Dendritic cell treated with granulocyte-macrophage colony-stimulating factor and Interleukin-4, amounts not matched to agents 40 ng/mL and 50 ng/mL, for 4 days (primary cell): Measurements from ENCODE around the gene MACF1.
"Not testable (repeated sequence)": the region's sequence is repeated elsewhere in the genome, so short reads cannot be mapped to it uniquely, and the experiment has no call there.

Experiments used
- H3K27ac Mint-ChIP-seq: one replicate; pipeline ENCODE4 v1.8.0; 2022; ENCODE audit warnings: mild to moderate bottlenecking, mixed read lengths
- H3K27me3 Mint-ChIP-seq: one replicate; pipeline ENCODE4 v1.8.0; 2022; ENCODE audit warnings: mild to moderate bottlenecking, mixed read lengths
- H3K36me3 Mint-ChIP-seq: one replicate; pipeline ENCODE4 v1.8.0; 2022; ENCODE audit warnings: low read depth, mixed read lengths
- H3K4me1 Mint-ChIP-seq: one replicate; pipeline ENCODE4 v1.8.0; 2022; ENCODE audit warnings: low read depth, mixed read lengths
- H3K4me3 Mint-ChIP-seq: one replicate; pipeline ENCODE4 v1.8.0; 2022; ENCODE audit warnings: mild to moderate bottlenecking, moderate library complexity, mixed read lengths
- H3K9me3 Mint-ChIP-seq: one replicate; pipeline ENCODE4 v1.8.0; 2022; ENCODE audit warnings: mixed read lengths
- intact Hi-C: fragments of 100-400 bp; cut with micrococcal nuclease; formaldehyde crosslinking; loops from one replicate; pipeline ENCODE4 v1.15.0; 2022

MACF1 gene

GRCh38 chr1:39425151-39425550 lies 220.7 kb downstream of the MACF1 start:
- H3K9me3 Mint-ChIP-seq = no peaks in the 10 kb centered on the region
- no peaks in the 10 kb centered on the region for H3K4me1 Mint-ChIP-seq
- intact Hi-C loops = no loop called here
- no peak overlapping the region for H3K27ac Mint-ChIP-seq
- H3K27me3 Mint-ChIP-seq = no peaks in the 10 kb centered on the region
- peaks cover 91% of the 10 kb centered on the region for H3K36me3 Mint-ChIP-seq
- no peak overlapping the region for H3K4me3 Mint-ChIP-seq

- no peaks in the 10 kb centered on the region for H3K9me3 Mint-ChIP-seq
- H3K4me1 Mint-ChIP-seq = no peaks in the 10 kb centered on the region
- H3K27ac Mint-ChIP-seq = no peak overlapping the region
- intact Hi-C loops = no loop called here
- H3K27me3 Mint-ChIP-seq = no peaks in the 10 kb centered on the region
- H3K36me3 Mint-ChIP-seq = peaks cover 95% of the 10 kb centered on the region
- no peak overlapping the region for H3K4me3 Mint-ChIP-seq
These were observed 221.1 kb downstream of the MACF1 start for GRCh38 chr1:39425634-39426033.

GRCh38 chr1:39426346-39426745 lies 221.9 kb downstream of the MACF1 start:
- Mint-ChIP-seq H3K36me3 (peaks cover 96% of the 10 kb centered on the region), H3K27ac (no peak overlapping the region), H3K9me3 (no peaks in the 10 kb centered on the region), H3K4me3 (no peak overlapping the region), H3K4me1 (no peaks in the 10 kb centered on the region), H3K27me3 (no peaks in the 10 kb centered on the region)
- intact Hi-C loops = no loop called here

GRCh38 chr1:39427374-39427773 lies 222.9 kb downstream of the MACF1 start:
- intact Hi-C loops = no loop called here
- Mint-ChIP-seq H3K4me3 (no peak overlapping the region), H3K9me3 (no peaks in the 10 kb centered on the region), H3K27me3 (no peaks in the 10 kb centered on the region), H3K36me3 (peaks cover 96% of the 10 kb centered on the region), H3K4me1 (no peaks in the 10 kb centered on the region), H3K27ac (no peak overlapping the region)

- Mint-ChIP-seq H3K4me1 (no peaks in the 10 kb centered on the region), H3K27ac (no peak overlapping the region), H3K36me3 (peaks cover 96% of the 10 kb centered on the region), H3K27me3 (no peaks in the 10 kb centered on the region), H3K9me3 (no peaks in the 10 kb centered on the region), H3K4me3 (no peak overlapping the region)
- intact Hi-C loops = no loop called here
These were observed 223.4 kb downstream of the MACF1 start for GRCh38 chr1:39427912-39428311.

- Mint-ChIP-seq H3K9me3 (no peaks in the 10 kb centered on the region), H3K4me1 (no peaks in the 10 kb centered on the region), H3K4me3 (no peak overlapping the region), H3K36me3 (peaks cover 93% of the 10 kb centered on the region), H3K27ac (no peak overlapping the region), H3K27me3 (no peaks in the 10 kb centered on the region)
- intact Hi-C loops = no loop called here
These were observed 227.4 kb downstream of the MACF1 start for GRCh38 chr1:39431927-39432326.

GRCh38 chr1:39434797-39435395 lies 230.4 kb downstream of the MACF1 start:
- Mint-ChIP-seq H3K4me1 (no peaks in the 10 kb centered on the region), H3K27me3 (no peaks in the 10 kb centered on the region), H3K36me3 (peaks cover 90% of the 10 kb centered on the region), H3K27ac (no peak overlapping the region), H3K4me3 (no peak overlapping the region), H3K9me3 (no peaks in the 10 kb centered on the region)
- intact Hi-C loops = no loop called here

- Mint-ChIP-seq H3K9me3 (no peaks in the 10 kb centered on the region), H3K36me3 (peaks cover 90% of the 10 kb centered on the region), H3K27me3 (no peaks in the 10 kb centered on the region), H3K27ac (no peak overlapping the region), H3K4me1 (no peaks in the 10 kb centered on the region), H3K4me3 (no peak overlapping the region)
- intact Hi-C loops = no loop called here
These were observed 231.1 kb downstream of the MACF1 start for GRCh38 chr1:39435597-39435996.

- Mint-ChIP-seq H3K9me3 (no peaks in the 10 kb centered on the region), H3K27me3 (no peaks in the 10 kb centered on the region), H3K4me3 (no peak overlapping the region), H3K4me1 (no peaks in the 10 kb centered on the region), H3K36me3 (peaks cover 90% of the 10 kb centered on the region), H3K27ac (no peak overlapping the region)
- intact Hi-C loops = no loop called here
These were observed 232.3 kb downstream of the MACF1 start for GRCh38 chr1:39436842-39437241.

- Mint-ChIP-seq H3K27ac (no peak overlapping the region), H3K27me3 (no peaks in the 10 kb centered on the region), H3K4me1 (no peaks in the 10 kb centered on the region), H3K9me3 (no peaks in the 10 kb centered on the region), H3K4me3 (no peak overlapping the region), H3K36me3 (peaks cover 91% of the 10 kb centered on the region)
- intact Hi-C loops = no loop called here
These were observed 233.5 kb downstream of the MACF1 start for GRCh38 chr1:39438042-39438441.

GRCh38 chr1:39440856-39441255 lies 236.4 kb downstream of the MACF1 start:
- no peak overlapping the region for H3K27ac Mint-ChIP-seq
- H3K36me3 Mint-ChIP-seq = peaks cover 96% of the 10 kb centered on the region

GRCh38 chr1:39441797-39442196 lies 237.3 kb downstream of the MACF1 start:
- Mint-ChIP-seq H3K27ac (no peak overlapping the region), H3K27me3 (no peaks in the 10 kb centered on the region), H3K36me3 (peaks cover 96% of the 10 kb centered on the region), H3K4me1 (no peaks in the 10 kb centered on the region), H3K9me3 (no peaks in the 10 kb centered on the region), H3K4me3 (no peak overlapping the region)
- intact Hi-C loops = no loop called here

More at GRCh38 chr1:39440856-39441255, 236.4 kb downstream of the MACF1 start:
- Mint-ChIP-seq H3K27me3 (no peaks in the 10 kb centered on the region), H3K4me1 (no peaks in the 10 kb centered on the region), H3K4me3 (no peak overlapping the region), H3K9me3 (no peaks in the 10 kb centered on the region)
- intact Hi-C loops = no loop called here

- no peaks in the 10 kb centered on the region for H3K27me3 Mint-ChIP-seq
- no peaks in the 10 kb centered on the region for H3K4me1 Mint-ChIP-seq
- peaks cover 100% of the 10 kb centered on the region for H3K36me3 Mint-ChIP-seq
- no peaks in the 10 kb centered on the region for H3K9me3 Mint-ChIP-seq
- no peak overlapping the region for H3K4me3 Mint-ChIP-seq
- intact Hi-C loops = no loop called here
- no peak overlapping the region for H3K27ac Mint-ChIP-seq
These were observed 241.1 kb downstream of the MACF1 start for GRCh38 chr1:39445573-39445972.

GRCh38 chr1:39446986-39447567 lies 242.6 kb downstream of the MACF1 start:
- H3K4me1 Mint-ChIP-seq = no peaks in the 10 kb centered on the region
- intact Hi-C loops = no loop called here
- peaks cover 100% of the 10 kb centered on the region for H3K36me3 Mint-ChIP-seq
- no peaks in the 10 kb centered on the region for H3K27me3 Mint-ChIP-seq
- H3K27ac Mint-ChIP-seq = no peak overlapping the region
- H3K9me3 Mint-ChIP-seq = no peaks in the 10 kb centered on the region
- no peak overlapping the region for H3K4me3 Mint-ChIP-seq

- H3K27ac Mint-ChIP-seq, H3K4me1 Mint-ChIP-seq, intact Hi-C loops, H3K27me3 Mint-ChIP-seq, H3K4me3 Mint-ChIP-seq, H3K9me3 Mint-ChIP-seq: not testable (repeated sequence)
- peaks cover 97% of the 10 kb centered on the region for H3K36me3 Mint-ChIP-seq
These were observed 245.5 kb downstream of the MACF1 start for GRCh38 chr1:39450041-39450440.
